Fibroblast of skin of abdomen (primary cell): Measurements from ENCODE around the gene TBCB.
"Not testable (repeated sequence)": the region's sequence is repeated elsewhere in the genome, so short reads cannot be mapped to it uniquely, and the experiment has no call there.

Source experiments
- DNase-seq: peaks from one replicate; pipeline ENCODE4 v3.0.0-alpha.2; 2013

Gene TBCB

DNA sequence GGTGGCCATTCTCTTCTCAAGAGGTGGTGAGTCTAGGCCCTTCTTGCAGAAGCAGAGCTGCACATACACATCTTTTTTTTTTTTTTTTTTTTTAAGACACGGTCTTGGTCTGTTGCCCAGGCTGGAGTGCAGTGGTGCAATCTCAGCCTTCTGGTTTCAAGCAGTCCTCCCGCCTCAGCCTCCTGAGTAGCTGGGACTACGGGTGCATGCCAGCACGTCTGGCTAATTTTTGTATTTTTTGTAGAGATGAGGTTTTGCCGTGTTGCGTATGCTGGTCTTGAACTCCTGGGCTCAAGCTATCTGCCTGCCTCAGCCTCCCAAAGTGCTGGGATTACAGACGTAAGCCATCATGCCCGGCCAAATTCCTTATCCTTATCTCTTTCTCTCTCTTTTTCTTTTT is 58.6 kb downstream of the TBCB start:
- not testable (repeated sequence) for DNase-seq
